Measurements from ENCODE around the gene ARMC9. TPM values are rescaled to one million over a fixed set of nuclear protein-coding genes. Genes with fewer than 3 reads are reported as not detected.

ARMC9 gene
- total RNA-seq, 2 donors from 2014 or later: 6.9 to 10.1 TPM

DNA sequence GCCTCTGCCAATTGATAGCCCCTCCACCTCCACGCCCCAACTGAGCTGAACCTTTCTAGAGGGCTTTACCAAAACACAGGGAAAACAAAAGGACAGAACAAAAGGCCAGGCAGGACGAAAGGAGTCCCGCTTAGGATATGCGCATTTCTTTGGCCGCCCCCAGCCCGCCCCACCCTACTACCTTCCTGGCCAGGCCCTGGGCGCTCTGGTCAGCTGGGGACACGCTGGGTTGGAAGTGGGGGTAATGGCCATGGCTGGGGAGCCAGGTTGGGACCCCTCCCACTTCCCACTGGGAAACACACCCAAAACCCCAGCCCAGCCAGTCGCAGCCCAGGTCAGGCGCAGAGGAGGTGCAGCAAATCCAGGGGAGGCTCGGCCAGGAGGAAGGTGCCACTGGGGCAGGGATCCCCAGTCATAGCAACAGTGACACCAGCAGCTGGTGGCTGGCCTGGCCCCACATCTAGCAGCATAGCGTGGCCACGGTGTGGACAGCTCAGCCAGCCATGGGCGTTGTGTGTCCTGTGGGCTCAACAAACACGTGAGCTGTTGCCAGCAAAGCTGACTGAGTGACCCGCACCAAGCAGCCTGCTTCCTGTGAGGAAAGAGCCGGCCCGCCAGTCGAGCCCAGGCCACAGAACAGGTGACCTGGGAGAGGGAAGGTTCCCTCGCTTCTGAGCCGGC, 172.5 kb downstream of the ARMC9 start:
- DNase-seq: no peak
- no peak overlapping the region for H3K27ac ChIP-seq
- H3K4me1 ChIP-seq: no peaks in the 10 kb centered on the region
- H3K9me3 ChIP-seq: no peaks in the 10 kb centered on the region
- no peak overlapping the region for H3K4me3 ChIP-seq
- H3K36me3 ChIP-seq (replicated peaks in 1 of 2; ENCODE audit: insufficient read depth in 1 of 2, low read depth in 2 of 2): no peaks in the 10 kb centered on the region
- no peak for ATAC-seq
- H3K27me3 ChIP-seq: no peaks in the 10 kb centered on the region
- no peak for TF ChIP-seq POLR2A (IDR thresholded peaks at IDR 0.05)
- no peak for TF ChIP-seq CTCF (IDR thresholded peaks at IDR 0.05)
- intact Hi-C loops (cut with DNase I): no loop called here
- WGBS, 2 donors: 87 to 96% methylated on average over 15 to 21 of the region's 21 CpGs

GRCh38 chr2:231371430-231372054, 173.1 kb downstream of the ARMC9 start:
- intact Hi-C loops (cut with DNase I): no loop called here
- Histone ChIP-seq H3K27ac (no peak overlapping the region), H3K36me3 (replicated peaks in 1 of 2; ENCODE audit: insufficient read depth in 1 of 2, low read depth in 2 of 2) (no peaks in the 10 kb centered on the region), H3K4me3 (no peak overlapping the region), H3K27me3 (no peaks in the 10 kb centered on the region), H3K4me1 (no peaks in the 10 kb centered on the region), H3K9me3 (no peaks in the 10 kb centered on the region)
- DNase-seq (no peak), ATAC-seq (no peak)
- TF ChIP-seq CTCF (IDR thresholded peaks at IDR 0.05) (no peak), POLR2A (IDR thresholded peaks at IDR 0.05) (no peak)
- 84 to 100% methylated on average over 2 to 10 of the region's 13 CpGs for WGBS, 2 donors

- ATAC-seq: no peak
- H3K27me3 ChIP-seq: no peaks in the 10 kb centered on the region
- intact Hi-C loops (cut with DNase I): no loop called here
- DNase-seq: no peak
- no peaks in the 10 kb centered on the region for H3K9me3 ChIP-seq
- H3K4me3 ChIP-seq: no peak overlapping the region
- H3K36me3 ChIP-seq (replicated peaks in 1 of 2; ENCODE audit: insufficient read depth in 1 of 2, low read depth in 2 of 2): no peaks in the 10 kb centered on the region
- TF ChIP-seq CTCF (IDR thresholded peaks at IDR 0.05) (no peak), POLR2A (IDR thresholded peaks at IDR 0.05) (no peak)
- no peaks in the 10 kb centered on the region for H3K4me1 ChIP-seq
- H3K27ac ChIP-seq: no peak overlapping the region
- 83 to 90% methylated on average over 6 to 7 of the region's 7 CpGs for WGBS, 2 donors
Observed at GRCh38 chr2:231372326-231372725, 173.9 kb downstream of the ARMC9 start.

DNA sequence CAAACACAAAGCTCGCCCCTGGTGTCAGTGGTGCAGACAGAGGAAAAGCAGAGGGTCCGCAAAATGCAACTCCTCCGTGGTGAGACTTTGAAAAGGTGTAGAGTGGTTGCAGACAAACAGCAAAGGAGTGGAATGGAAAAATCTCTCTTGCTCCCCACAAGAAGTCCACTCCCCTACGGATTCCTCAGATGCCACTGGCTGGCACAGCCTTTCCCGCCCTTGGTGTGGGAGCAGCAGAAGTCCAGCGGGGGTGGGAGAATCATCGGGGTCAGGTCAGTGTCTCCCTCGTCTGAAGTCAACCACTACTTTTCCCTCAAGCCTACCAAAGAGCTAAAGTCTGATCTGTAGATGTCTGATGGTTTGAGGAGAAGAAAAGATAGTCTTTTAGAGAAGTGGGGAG, 174.8 kb downstream of the ARMC9 start:
- Histone ChIP-seq H3K9me3 (no peaks in the 10 kb centered on the region), H3K4me3 (no peak overlapping the region), H3K27ac (no peak overlapping the region), H3K4me1 (peaks cover under 1% of the 10 kb centered on the region), H3K27me3 (no peaks in the 10 kb centered on the region), H3K36me3 (replicated peaks in 1 of 2; ENCODE audit: insufficient read depth in 1 of 2, low read depth in 2 of 2) (no peaks in the 10 kb centered on the region)
- WGBS, 2 donors: 90 to 93% methylated on average over 8 of the region's 8 CpGs
- no peak for DNase-seq
- ATAC-seq: no peak
- intact Hi-C loops (cut with DNase I): no loop called here
- TF ChIP-seq POLR2A (IDR thresholded peaks at IDR 0.05): no peak
- TF ChIP-seq CTCF (IDR thresholded peaks at IDR 0.05): no peak

All from body of pancreas (tissue), 4 donors.